K562 (cell line): ENCODE data around the gene SCAMP1. TPM values are rescaled to one million over a fixed set of nuclear protein-coding genes. Genes with fewer than 3 reads are reported as not detected.

Experiments
- ATF1 ChIP-seq, 2 experiments: fragments of 450-650 bp in 1 of 2; IDR thresholded peaks; 2 replicates each; pipeline ENCODE4 v1.6.1; 2016; ENCODE audit warnings: missing compliant biosample characterization in 1 of 2, missing genetic modification characterization in 1 of 2
- ESRRA ChIP-seq: fragments of 450-650 bp; IDR thresholded peaks from 2 replicates; pipeline ENCODE4 v1.6.1; 2014; ENCODE audit warnings: low read depth, mild to moderate bottlenecking, moderate library complexity, borderline replicate concordance
- HCFC1 ChIP-seq: IDR thresholded peaks from 2 replicates; pipeline ENCODE4 v1.6.1; 2012; ENCODE audit warnings: low read depth, low read length, improper control_type of control experiment
- TAL1 ChIP-seq: fragments of 450-650 bp; IDR thresholded peaks from 2 replicates; pipeline ENCODE4 v1.6.1; 2016; ENCODE audit warnings: mild to moderate bottlenecking
- TSC22D4 ChIP-seq: fragments of 450-650 bp; IDR thresholded peaks from 2 replicates; pipeline ENCODE4 v1.6.1; 2016; ENCODE audit warnings: missing genetic modification characterization, missing biosample characterization, control low read depth
- U2AF1 ChIP-seq: fragments of 200-400 bp; formaldehyde crosslinking; optimal IDR thresholded peaks from 2 replicates; pipeline ENCODE3; 2017; ENCODE audit warnings: mild to moderate bottlenecking, low read depth, low read length, moderate library complexity
- XRCC4 ChIP-seq: IDR thresholded peaks from one replicate; pipeline ENCODE4 v1.6.1; 2011; ENCODE audit not compliant: insufficient read depth, insufficient read length; ENCODE audit errors: extremely low read depth
- ZNF436 ChIP-seq: fragments of 250-450, 450-650 bp; sonication (Bioruptor Pico); formaldehyde crosslinking; IDR thresholded peaks from 2 replicates; pipeline ENCODE4 v1.7.0; 2020; ENCODE audit warnings: mild to moderate bottlenecking
- ZNF707 ChIP-seq: fragments of 250-450 bp; sonication (Bioruptor Pico); conservative IDR thresholded peaks from 2 replicates; pipeline ENCODE4 v1.8.0; 2022; ENCODE audit warnings: inconsistent platforms, mild to moderate bottlenecking, moderate library complexity
- polyA plus RNA-seq, 8 experiments: library from polyadenylated mRNA; depleted of rRNA in 4 of 8; stranded (reverse) in 5 of 8; unstranded in 3 of 8; fragments of >200 nt; fragmentation: Nextera tagmentation in 2 of 8; fragmentation: Illumina TruSeq in 1 of 8; extraction: Ambion mirVana in 2 of 8; extraction: Trizol in 1 of 8; gene quantifications; 2 replicates each; pipeline versions ENCODE4 v1.2.1 to v1.2.3, GENCODE V29; 2011 to 2014; ENCODE audit warnings: inconsistent platforms in 1 of 8, missing spikeins in 1 of 8
- total RNA-seq, 7 experiments: library from RNA; depleted of rRNA in 6 of 7; stranded (reverse); fragments of >200 nt in 6 of 7; fragmentation: Illumina TruSeq in 2 of 7; extraction: Trizol in 2 of 7; gene quantifications; 2 replicates each; pipeline versions ENCODE4 v1.2.1 to v1.2.3, GENCODE V29; 2011 to 2021; ENCODE audit warnings: low replicate concordance in 1 of 7
- TF ChIP-seq, protein P1 (sequence below), 2 experiments: fragments of 450-650 bp; IDR thresholded peaks; 2 replicates each; pipeline ENCODE4 v1.6.1; 2016; ENCODE audit warnings: mild to moderate bottlenecking in 2 of 2, borderline replicate concordance in 1 of 2, low read depth in 1 of 2, moderate library complexity in 1 of 2
- TF ChIP-seq, protein P2 (sequence below): sonication (generic); formaldehyde crosslinking; IDR thresholded peaks from 2 replicates; pipeline ENCODE4 v1.8.0; 2022; ENCODE audit warnings: mild to moderate bottlenecking, missing genetic modification reagents, borderline replicate concordance
- TF ChIP-seq, protein P3 (sequence below), 2 experiments: fragments of 450-650 bp in 1 of 2; sonication (generic) in 1 of 2; formaldehyde crosslinking; conservative IDR thresholded peaks; 2 replicates each; pipeline versions ENCODE4 v1.4.0 to v1.8.1; 2020 to 2022; ENCODE audit warnings: mild to moderate bottlenecking in 1 of 2, missing genetic modification reagents in 1 of 2
- TF ChIP-seq, protein P4 (sequence below), 2 experiments: IDR thresholded peaks; 2 replicates each; pipeline ENCODE4 v1.6.1; 2011; ENCODE audit warnings: borderline replicate concordance in 1 of 2, control low read depth in 1 of 2, low read depth in 1 of 2, low read length in 1 of 2, mild to moderate bottlenecking in 1 of 2, mixed read lengths in 1 of 2, moderate library complexity in 1 of 2; ENCODE audit not compliant: insufficient read depth in 1 of 2, insufficient read length in 1 of 2, poor library complexity in 1 of 2, severe bottlenecking in 1 of 2; ENCODE audit errors: extremely low read depth in 1 of 2

The SCAMP1 gene
- total and polyA plus RNA-seq, 9 of the 15 experiments (the other 6 are each of a cell fraction or from before 2014, with no cell fraction given) = 5.4 to 23.9 (median 13.8) TPM

DNA sequence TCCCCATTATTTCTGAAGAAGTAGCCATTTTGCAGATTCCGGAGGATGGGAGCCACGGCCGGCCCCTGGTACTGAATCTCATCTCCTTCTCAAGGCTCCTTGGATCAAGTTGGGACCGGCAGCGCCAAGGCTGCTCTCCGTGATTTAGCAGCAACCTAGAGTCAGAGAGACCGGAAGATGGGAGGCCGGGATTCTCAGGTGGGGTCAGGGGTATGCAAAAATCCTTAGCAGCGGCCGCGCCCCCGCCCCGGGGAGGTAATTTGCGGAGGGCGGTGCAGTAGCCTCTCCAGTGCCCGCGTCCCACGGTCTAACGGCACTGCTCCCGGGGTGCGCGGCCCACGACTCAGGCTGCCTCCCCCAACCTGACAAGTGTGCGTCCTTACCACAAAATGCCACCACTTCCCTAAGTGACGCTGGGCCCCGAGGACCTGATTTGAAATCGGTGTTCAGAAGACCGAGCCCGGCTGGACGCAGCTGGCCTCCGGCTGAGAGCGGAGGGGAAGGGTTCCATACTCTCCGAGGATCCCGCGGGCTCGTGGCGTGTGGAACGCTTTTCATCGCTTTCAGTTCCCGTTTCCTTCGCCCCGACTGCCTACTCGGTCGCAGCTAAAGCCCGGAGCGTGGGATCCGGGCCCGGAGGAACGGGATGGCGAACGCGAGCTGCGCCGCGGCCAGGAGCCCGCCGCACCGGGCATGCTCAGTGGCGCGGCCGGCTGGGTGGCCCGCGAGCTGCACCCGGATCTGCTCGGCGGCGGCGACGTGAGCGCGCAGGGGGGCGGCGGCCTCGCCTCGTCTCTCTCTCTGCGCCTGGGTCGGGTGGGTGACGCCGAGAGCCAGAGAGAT, at the start of gene SCAMP1 (continued):
- TF ChIP-seq, protein P1, sequence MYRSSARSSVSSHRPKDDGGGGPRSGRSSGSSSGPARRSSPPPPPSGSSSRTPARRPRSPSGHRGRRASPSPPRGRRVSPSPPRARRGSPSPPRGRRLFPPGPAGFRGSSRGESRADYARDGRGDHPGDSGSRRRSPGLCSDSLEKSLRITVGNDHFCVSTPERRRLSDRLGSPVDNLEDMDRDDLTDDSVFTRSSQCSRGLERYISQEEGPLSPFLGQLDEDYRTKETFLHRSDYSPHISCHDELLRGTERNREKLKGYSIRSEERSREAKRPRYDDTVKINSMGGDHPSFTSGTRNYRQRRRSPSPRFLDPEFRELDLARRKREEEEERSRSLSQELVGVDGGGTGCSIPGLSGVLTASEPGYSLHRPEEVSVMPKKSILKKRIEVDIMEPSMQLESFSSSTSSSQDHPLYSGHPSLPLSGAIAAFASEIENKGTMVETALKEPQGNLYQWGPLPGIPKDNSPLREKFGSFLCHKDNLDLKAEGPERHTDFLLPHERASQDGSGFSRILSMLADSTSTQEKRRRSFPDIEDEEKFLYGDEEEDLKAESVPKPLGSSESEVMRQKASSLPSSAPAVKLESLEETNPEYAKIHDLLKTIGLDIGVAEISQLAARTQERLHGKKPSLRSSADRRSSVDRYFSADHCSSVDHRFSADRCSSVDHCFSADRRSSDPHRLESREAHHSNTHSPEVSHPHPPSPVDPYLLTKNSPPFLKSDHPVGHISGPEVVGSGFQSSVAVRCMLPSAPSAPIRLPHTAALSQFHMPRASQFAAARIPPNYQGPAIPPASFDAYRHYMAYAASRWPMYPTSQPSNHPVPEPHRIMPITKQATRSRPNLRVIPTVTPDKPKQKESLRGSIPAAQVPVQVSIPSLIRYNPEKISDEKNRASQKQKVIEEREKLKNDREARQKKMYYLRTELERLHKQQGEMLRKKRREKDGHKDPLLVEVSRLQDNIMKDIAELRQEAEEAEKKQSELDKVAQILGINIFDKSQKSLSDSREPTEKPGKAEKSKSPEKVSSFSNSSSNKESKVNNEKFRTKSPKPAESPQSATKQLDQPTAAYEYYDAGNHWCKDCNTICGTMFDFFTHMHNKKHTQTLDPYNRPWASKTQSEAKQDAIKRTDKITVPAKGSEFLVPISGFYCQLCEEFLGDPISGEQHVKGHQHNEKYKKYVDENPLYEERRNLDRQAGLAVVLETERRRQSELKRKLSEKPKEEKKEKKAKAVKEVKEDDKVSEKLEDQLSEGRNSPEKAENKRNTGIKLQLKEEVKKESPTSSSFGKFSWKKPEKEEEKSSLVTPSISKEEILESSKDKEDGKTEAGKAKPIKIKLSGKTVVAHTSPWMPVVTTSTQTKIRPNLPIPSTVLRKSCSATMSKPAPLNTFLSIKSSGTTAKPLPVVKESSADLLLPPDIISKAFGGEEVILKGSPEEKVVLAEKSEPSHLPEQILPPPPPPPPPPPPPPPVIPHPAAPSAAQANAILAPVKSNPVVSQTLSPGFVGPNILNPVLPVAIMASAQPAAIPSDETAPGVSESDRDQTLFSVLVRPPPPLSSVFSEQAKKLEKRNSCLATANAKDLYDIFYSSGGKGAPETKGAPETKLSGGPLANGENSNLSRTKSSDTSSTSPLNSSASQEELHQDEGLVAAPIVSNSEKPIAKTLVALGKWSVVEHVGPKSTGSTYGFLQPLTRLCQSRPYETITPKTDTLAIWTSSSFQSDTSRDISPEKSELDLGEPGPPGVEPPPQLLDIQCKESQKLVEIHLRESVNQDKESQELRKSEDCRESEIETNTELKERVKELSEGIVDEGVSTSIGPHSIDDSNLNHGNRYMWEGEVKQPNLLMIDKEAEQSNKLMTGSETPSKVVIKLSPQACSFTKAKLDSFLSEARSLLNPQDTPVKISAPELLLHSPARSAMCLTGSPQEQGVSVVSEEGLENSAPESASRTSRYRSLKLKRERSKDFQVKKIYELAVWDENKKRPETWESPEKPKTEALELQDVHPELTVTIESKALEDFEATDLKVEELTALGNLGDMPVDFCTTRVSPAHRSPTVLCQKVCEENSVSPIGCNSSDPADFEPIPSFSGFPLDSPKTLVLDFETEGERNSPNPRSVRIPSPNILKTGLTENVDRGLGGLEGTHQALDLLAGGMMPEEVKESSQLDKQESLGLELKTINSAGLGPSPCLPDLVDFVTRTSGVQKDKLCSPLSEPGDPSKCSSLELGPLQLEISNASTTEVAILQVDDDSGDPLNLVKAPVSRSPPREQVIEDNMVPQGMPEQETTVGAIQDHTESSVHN (IDR thresholded peaks at IDR 0.05; ENCODE audit: borderline replicate concordance in 1 of 2, low read depth in 1 of 2) = no peak
- no peak; the same call in 1 of the 2 replicates for TF ChIP-seq ESRRA
- TF ChIP-seq U2AF1 = no peak
- TF ChIP-seq ZNF707 (CRISPR knock-in tag) = no peak
- TF ChIP-seq TSC22D4 = no peak
- TF ChIP-seq ATF1 (CRISPR knock-in tag; IDR thresholded peaks at IDR 0.05) = peak; percentile 51; the same call in 1 of the 2 replicates
- TF ChIP-seq ATF1 (tag; IDR thresholded peaks at IDR 0.05) = peak; percentile 78
- TF ChIP-seq, protein P2, sequence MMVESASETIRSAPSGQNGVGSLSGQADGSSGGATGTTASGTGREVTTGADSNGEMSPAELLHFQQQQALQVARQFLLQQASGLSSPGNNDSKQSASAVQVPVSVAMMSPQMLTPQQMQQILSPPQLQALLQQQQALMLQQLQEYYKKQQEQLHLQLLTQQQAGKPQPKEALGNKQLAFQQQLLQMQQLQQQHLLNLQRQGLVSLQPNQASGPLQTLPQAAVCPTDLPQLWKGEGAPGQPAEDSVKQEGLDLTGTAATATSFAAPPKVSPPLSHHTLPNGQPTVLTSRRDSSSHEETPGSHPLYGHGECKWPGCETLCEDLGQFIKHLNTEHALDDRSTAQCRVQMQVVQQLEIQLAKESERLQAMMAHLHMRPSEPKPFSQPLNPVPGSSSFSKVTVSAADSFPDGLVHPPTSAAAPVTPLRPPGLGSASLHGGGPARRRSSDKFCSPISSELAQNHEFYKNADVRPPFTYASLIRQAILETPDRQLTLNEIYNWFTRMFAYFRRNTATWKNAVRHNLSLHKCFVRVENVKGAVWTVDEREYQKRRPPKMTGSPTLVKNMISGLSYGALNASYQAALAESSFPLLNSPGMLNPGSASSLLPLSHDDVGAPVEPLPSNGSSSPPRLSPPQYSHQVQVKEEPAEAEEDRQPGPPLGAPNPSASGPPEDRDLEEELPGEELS (CRISPR knock-in tag) = 0 out of 2 replicates have a peak, but pooled peaks have one; percentile 53
- TF ChIP-seq, protein P3, sequence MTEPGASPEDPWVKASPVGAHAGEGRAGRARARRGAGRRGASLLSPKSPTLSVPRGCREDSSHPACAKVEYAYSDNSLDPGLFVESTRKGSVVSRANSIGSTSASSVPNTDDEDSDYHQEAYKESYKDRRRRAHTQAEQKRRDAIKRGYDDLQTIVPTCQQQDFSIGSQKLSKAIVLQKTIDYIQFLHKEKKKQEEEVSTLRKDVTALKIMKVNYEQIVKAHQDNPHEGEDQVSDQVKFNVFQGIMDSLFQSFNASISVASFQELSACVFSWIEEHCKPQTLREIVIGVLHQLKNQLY (CRISPR knock-in tag; conservative IDR thresholded peaks at IDR 0.05) = no peak; a peak in 1 of 4 replicates
- TF ChIP-seq TAL1 = no peak
- TF ChIP-seq, protein P4, sequence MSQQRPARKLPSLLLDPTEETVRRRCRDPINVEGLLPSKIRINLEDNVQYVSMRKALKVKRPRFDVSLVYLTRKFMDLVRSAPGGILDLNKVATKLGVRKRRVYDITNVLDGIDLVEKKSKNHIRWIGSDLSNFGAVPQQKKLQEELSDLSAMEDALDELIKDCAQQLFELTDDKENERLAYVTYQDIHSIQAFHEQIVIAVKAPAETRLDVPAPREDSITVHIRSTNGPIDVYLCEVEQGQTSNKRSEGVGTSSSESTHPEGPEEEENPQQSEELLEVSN (IDR thresholded peaks at IDR 0.05; ENCODE audit: borderline replicate concordance in 1 of 2, extremely low read depth in 1 of 2, insufficient read depth in 1 of 2, insufficient read length in 1 of 2, low read depth in 1 of 2, low read length in 1 of 2, poor library complexity in 1 of 2, severe bottlenecking in 1 of 2) = peak; percentile 49 to 57
- TF ChIP-seq HCFC1 = peak; percentile 59
- no peak for TF ChIP-seq ZNF436 (CRISPR knock-in tag)
- TF ChIP-seq XRCC4 = no peak
